Ascending aorta (tissue), 2 donors: ENCODE results near the gene NR2F2. TPM values are rescaled to one million over a fixed set of nuclear protein-coding genes. Genes with fewer than 3 reads are reported as not detected.

Source experiments
- DNase-seq, 2 donors: peaks; one replicate each; pipeline ENCODE4 v3.0.0-alpha.2; 2019; ENCODE audit warnings: low spot score in 2 of 2
- H3K27ac ChIP-seq, 2 donors: fragments of 200-600 bp; sonication (generic); one replicate each; pipeline ENCODE4 v1.5.1; 2016 to 2017; ENCODE audit warnings: mild to moderate bottlenecking in 1 of 2
- H3K27me3 ChIP-seq: fragments of 200-600 bp; sonication (generic); one replicate; pipeline ENCODE4 v1.5.1; 2017
- H3K36me3 ChIP-seq, 2 donors: fragments of 200-600 bp; sonication (generic); one replicate each; pipeline ENCODE4 v1.5.1; 2016
- H3K4me1 ChIP-seq, 2 donors: fragments of 200-600 bp; sonication (generic); one replicate each; pipeline ENCODE4 v1.5.1; 2016 to 2017; ENCODE audit warnings: mild to moderate bottlenecking in 1 of 2
- H3K4me3 ChIP-seq, 2 donors: fragments of 200-600 bp; sonication (generic); one replicate each; pipeline ENCODE4 v1.5.1; 2016 to 2017; ENCODE audit warnings: mild to moderate bottlenecking in 1 of 2
- H3K9me3 ChIP-seq, 2 donors: fragments of 200-600 bp; sonication (generic); one replicate each; pipeline ENCODE4 v1.5.1; 2016
- intact Hi-C: fragments of 100-400 bp; cut with DNase I; formaldehyde crosslinking; loops from one replicate; pipeline ENCODE4 v1.15.1; 2023
- total RNA-seq: library from RNA; depleted of rRNA; stranded (reverse); fragments of >200 nt; gene quantifications from one replicate; pipeline ENCODE4 v1.1.0, GENCODE V29; 2016
- TF ChIP-seq, protein P1 (sequence below), 3 experiments: fragments of 200-600 bp in 2 of 3; fragments of 450-650 bp in 1 of 3; sonication (generic) in 2 of 3; IDR thresholded peaks; one replicate each; pipeline ENCODE4 v1.5.1; 2016 to 2019; ENCODE audit warnings: antibody characterized with exemption in 3 of 3, mild to moderate bottlenecking in 1 of 3, moderate library complexity in 1 of 3

The NR2F2 gene
- total RNA-seq, 1 donor from 2014 or later, result 126 TPM

DNA sequence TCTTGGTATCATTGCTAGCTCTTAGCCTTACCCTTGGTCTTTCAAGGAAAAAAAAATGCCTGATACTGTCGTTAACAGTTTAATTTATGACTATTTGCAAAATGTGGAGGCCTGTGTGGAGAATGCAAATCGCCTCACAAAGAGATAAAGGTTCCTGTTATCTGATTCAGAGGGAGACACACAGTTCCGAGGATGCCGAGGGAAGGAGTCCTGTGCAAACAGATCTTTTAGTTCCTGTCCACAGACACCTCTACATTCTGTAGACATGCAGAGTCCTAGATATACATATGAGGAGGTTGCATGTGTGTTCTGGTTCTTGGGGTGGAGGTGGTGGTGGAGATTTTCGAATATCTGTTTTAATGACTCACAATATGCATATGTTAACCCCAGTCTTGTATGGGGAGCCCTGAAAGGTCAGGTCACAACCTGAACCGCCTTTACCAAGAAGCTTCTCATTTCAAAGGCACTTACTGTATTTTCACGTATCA is 5.7 kb downstream of the NR2F2 start:
- TF ChIP-seq, protein P1, sequence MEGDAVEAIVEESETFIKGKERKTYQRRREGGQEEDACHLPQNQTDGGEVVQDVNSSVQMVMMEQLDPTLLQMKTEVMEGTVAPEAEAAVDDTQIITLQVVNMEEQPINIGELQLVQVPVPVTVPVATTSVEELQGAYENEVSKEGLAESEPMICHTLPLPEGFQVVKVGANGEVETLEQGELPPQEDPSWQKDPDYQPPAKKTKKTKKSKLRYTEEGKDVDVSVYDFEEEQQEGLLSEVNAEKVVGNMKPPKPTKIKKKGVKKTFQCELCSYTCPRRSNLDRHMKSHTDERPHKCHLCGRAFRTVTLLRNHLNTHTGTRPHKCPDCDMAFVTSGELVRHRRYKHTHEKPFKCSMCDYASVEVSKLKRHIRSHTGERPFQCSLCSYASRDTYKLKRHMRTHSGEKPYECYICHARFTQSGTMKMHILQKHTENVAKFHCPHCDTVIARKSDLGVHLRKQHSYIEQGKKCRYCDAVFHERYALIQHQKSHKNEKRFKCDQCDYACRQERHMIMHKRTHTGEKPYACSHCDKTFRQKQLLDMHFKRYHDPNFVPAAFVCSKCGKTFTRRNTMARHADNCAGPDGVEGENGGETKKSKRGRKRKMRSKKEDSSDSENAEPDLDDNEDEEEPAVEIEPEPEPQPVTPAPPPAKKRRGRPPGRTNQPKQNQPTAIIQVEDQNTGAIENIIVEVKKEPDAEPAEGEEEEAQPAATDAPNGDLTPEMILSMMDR (IDR thresholded peaks at IDR 0.05), result no peak
- intact Hi-C loops, result loop anchor here (10.0 kb wide), 2 partner anchors 461 to 921 kb away; no protein-coding TSS in a partner anchor
- DNase-seq, result no peak
- peak overlapping the region; percentile 95 for H3K4me3 ChIP-seq
- H3K27me3 ChIP-seq, result no peaks in the 10 kb centered on the region
- H3K9me3 ChIP-seq, result no peaks in the 10 kb centered on the region
- peak overlapping the region; percentile 91 for H3K27ac ChIP-seq
- peaks cover 4 to 34% of the 10 kb centered on the region in 2 donors for H3K36me3 ChIP-seq
- H3K4me1 ChIP-seq, result peaks cover 0 to 3% of the 10 kb centered on the region in 2 donors

DNA sequence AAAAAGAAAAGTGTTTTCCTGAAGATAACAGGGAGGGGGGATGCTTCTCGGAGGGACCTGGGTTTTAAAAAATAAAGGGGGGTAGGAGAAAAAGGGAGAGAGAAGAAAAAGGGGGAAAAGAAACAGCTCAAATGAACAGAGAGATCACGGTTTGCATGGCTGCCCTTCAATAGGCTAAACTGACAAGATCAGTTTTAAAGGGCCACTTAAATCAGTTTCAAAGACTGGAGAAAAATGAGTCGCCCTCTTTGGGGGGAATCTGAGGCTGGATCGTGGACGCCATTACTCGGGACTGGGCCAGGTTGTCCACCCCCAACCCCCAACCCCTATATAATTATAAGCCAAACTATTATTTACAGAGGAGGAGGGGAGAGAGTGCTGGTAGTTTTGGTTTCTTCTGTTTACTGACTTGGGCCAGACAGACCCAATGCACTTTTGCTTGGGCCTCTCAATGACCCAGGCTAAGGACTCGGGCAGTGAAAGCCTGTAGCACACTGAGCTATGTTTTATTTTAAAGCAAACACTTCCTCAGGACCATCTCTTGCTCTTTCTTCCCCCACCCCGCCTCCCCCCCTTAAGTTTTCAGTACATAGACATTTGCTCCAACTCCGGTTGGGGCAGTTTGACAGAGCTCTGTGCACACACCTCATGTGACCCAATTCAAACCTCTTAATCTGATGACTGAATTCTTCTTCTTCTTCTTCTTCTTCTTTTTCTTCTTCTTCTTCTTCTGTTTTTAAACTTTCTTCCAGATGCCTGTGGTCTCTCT is 6.3 kb downstream of the NR2F2 start:
- DNase-seq, result peak in 1 of 2 donors; percentile 44
- peak overlapping the region; percentile 91 for H3K27ac ChIP-seq
- intact Hi-C loops, result loop anchor here (10.0 kb wide), 2 partner anchors 462 to 922 kb away; no protein-coding TSS in a partner anchor

GRCh38 chr15:96337365-96338023 is 7.0 kb downstream of the NR2F2 start:
- peak overlapping the region; percentile 91 for H3K27ac ChIP-seq
- intact Hi-C loops, result loop anchor here (10.0 kb wide), 2 partner anchors 463 to 923 kb away; no protein-coding TSS in a partner anchor
- H3K4me1 ChIP-seq, result peaks cover 0 to 3% of the 10 kb centered on the region in 2 donors
- TF ChIP-seq, protein P1 (IDR thresholded peaks at IDR 0.05), result no peak
- peak overlapping the region; percentile 95 for H3K4me3 ChIP-seq
- H3K9me3 ChIP-seq, result no peaks in the 10 kb centered on the region
- peaks cover 4 to 29% of the 10 kb centered on the region in 2 donors for H3K36me3 ChIP-seq
- no peaks in the 10 kb centered on the region for H3K27me3 ChIP-seq
- DNase-seq, result no peak

More for the DNA sequence above, 6.3 kb downstream of the NR2F2 start:
- TF ChIP-seq, protein P1 (IDR thresholded peaks at IDR 0.05), result no peak
- Histone ChIP-seq H3K9me3 (no peaks in the 10 kb centered on the region), H3K27me3 (no peaks in the 10 kb centered on the region), H3K4me1 (peaks cover 0 to 3% of the 10 kb centered on the region in 2 donors), H3K4me3 (peak overlapping the region; percentile 95), H3K36me3 (peaks cover 4 to 30% of the 10 kb centered on the region in 2 donors)

DNA sequence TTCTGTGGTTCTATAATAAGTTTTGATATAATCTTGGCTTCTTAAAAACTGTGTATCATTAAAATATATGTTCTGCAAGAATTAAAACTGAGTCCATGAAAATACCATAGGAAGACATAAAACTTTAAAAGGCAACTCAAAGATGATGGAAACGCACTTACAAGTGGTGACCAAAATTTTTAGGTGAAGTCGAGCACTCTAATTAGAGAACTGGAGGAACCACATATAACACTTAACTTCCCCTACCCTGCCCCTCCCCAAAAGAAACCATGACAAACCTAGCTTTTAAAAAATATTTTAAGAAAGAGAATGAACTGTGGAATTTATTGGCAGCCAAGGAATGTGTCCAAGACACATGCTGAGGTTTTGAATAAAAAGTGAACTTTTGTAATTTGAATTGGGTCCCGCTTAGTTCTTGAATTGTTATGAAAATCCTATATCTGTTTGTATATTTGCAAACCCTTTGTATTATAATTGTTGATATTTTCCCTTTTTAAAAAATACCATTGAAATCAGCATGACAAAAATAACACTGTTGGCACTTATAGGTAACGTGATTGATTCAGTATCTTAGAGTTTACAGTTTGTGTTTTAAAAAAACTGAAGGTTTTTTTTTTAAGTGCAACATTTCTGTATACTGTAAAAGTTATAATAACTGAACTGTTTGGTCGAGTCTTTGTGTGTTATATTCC is 7.7 kb downstream of the NR2F2 start:
- Histone ChIP-seq H3K36me3 (peaks cover 4 to 33% of the 10 kb centered on the region in 2 donors), H3K27me3 (no peaks in the 10 kb centered on the region), H3K4me3 (peak overlapping the region; percentile 95), H3K4me1 (peaks cover 0 to 3% of the 10 kb centered on the region in 2 donors), H3K27ac (peak overlapping the region; percentile 91), H3K9me3 (no peaks in the 10 kb centered on the region)
- DNase-seq, result no peak
- TF ChIP-seq, protein P1 (IDR thresholded peaks at IDR 0.05), result no peak
- intact Hi-C loops, result loop anchor here (10.0 kb wide), 2 partner anchors 463 to 923 kb away; no protein-coding TSS in a partner anchor
